Erythroblast (primary cell): Measurements from ENCODE around the gene SMCHD1.
"Not testable (repeated sequence)": the region's sequence is repeated elsewhere in the genome, so short reads cannot be mapped to it uniquely, and the experiment has no call there.

ENCODE experiments used
- DNase-seq, 2 experiments: peaks; one replicate each; lab custom pipeline; 2025; lab: John Stamatoyannopoulos, UW
- GATA1 ChIP-seq: IDR thresholded peaks from 2 replicates; pipeline ENCODE4 v1.6.1; 2011; ENCODE audit warnings: low read depth, mild to moderate bottlenecking, control low read depth, low read length, moderate library complexity
- POLR2A ChIP-seq: IDR thresholded peaks from 2 replicates; pipeline ENCODE4 v1.6.1; 2011; ENCODE audit warnings: mild to moderate bottlenecking, low read length

SMCHD1 gene

DNA sequence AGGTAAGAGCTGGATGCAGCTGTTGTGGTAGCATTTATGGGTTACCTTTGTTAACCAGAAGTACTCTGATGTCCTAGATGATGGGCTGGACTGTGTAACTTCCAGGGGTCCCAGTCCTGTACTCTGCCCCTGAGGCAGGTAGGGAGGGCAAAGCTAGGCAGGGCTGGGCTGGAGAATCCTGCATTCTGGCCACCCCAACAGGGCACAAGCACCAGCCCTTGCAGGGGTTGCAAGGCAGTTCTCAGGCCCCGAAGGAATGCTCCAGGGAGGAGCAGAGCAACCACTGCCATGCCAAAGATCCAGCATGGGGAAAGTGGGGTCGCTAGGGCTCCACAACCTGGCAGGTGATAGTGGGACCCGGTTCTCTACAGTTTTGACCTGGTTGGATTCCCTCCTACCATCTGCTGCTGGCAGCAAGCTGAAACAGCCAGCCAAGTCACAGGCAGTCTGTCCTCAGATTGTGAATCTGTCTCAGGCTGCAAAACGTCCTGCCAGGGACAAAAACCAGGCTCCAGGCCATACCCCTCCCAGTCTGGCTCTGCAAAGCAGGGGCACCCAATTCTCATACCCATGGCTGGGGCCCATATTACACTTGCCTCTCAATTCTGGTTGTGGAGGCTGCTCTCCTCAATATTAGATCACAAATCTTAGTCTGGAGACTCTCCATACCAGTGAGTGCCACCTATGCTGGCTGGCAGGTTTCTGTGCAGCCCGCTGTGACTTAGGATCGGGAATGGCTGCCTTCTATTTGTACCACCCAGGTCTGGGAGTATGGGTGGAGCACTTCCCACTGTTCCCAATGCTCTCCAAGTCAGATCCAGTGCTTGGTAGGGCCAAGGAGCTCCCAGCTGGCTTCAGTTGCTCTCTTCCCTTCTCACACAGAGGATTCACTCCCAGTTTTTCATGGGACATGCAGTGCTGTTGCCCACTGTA lies 61.1 kb downstream of the SMCHD1 start:
- TF ChIP-seq GATA1: no peak
- DNase-seq: no peak

DNA sequence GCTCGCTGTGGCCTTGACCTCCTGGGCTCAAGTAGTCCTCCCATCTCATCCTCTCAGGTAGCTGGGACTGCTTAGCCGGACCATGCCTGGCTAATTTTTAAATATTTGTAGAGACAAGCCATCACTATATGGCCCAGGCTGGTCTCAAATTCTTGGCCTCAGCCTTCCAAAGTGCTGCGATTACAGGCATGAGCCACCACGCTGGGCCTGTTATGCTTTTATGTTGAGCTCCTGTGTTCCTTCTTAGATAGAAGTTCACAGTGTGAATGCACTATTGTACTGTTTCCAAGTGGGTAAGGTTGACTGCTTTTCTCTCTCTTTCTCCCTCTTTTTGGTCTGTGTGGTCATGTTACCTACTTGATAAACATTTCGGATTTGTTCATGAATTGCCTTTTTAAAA lies 61.9 kb downstream of the SMCHD1 start:
- no peak for DNase-seq
- TF ChIP-seq GATA1: no peak
- no peak for TF ChIP-seq POLR2A

DNA sequence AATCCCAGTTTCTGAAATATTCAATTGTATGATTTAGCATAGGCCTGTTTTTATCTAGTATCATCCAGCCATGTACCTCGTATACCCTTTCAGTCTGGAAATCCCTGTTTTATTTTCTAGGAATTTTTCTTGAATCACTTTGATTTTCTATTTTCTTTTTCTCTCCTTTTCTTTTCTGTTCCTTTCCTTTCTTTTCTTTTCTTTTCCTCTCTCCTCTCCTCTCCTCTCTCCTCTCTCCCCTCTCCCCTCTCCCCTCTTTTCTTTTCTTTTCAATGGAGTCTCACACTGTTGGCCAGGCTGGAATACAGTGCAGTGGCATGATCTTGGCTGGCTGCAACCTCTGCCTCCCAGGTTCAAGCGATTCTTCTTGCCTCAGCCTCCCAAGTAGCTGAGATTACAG lies 63.5 kb downstream of the SMCHD1 start:
- DNase-seq: no peak
- no peak for TF ChIP-seq GATA1
- no peak for TF ChIP-seq POLR2A

DNA sequence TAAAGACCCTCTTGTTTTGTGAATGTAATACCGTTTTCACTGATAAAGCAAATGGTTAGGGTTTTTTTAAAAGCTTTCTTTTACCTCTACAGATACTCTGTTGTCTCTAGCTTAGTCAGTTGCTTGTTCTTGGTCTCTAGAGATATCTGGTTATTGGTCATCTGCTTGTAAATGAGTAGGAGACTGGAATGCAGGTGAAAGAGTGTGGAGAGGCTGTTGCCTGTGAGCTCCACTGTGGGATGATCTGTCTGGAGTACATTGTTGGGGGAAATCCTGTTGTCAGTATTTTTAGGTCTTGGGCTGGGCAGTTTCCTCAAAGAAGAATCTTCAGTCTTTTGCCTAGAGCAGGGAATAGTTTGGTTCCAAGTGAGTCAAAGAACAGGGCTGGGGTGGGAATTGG lies 67.7 kb downstream of the SMCHD1 start:
- no peak for DNase-seq
- TF ChIP-seq POLR2A (no peak), GATA1 (no peak)

DNA sequence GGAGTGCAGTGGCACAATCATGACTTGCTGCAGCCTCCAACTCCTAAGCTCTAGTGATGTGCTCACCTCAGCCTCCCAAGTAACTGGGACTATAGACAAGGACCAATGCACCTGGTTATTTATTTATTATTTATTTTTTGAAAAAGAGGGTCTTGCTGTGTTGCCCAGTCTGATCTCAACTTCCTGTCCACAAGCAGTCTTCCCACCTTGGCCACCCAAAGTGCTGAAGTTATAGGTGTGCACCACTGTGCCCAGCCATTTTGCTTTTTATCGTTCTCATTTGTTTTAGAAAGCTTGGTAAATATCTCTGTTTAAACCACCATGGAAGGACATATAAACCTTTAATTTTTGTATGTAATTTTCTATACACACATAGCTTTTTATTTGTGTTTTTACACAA lies 74.2 kb downstream of the SMCHD1 start:
- no peak for DNase-seq
- no peak for TF ChIP-seq POLR2A
- no peak for TF ChIP-seq GATA1

DNA sequence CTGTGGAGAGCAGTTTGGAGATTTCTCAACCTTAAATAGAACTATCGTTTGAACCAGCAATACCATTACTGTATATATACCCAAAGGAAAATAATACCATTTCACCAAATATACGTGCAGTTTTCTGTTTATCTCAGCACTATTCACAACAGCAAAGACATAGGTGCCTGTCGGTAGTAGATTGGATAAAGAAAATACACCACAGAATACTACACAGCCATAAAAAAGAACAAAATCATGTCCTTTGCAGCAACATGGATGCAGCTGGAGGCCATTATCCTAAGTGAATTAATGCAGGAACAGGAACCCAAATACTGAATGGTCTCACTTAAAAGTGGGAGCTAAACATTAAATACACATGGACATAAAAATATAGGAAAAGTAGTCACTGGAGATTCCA lies 81.3 kb downstream of the SMCHD1 start:
- TF ChIP-seq POLR2A: no peak
- TF ChIP-seq GATA1: no peak
- DNase-seq: no peak

DNA sequence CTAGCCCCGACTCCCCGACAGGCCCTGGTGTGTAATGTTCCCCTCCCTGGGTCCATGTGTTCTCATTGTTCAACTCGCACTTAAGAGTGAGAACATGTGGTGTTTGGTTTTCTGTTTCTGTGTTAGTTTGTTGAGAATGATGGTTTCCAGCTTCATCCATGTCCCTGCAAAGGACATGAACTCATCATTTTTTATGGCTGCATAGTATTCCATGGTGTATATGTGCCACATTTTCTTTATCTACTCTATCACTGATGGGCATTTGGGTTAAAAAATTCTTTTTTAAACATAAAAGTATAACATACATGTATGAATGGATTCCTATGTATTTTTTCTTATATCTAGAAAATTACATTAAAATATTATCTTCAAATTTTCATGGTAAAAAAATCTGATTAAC lies 84.6 kb downstream of the SMCHD1 start:
- not testable (repeated sequence) for DNase-seq

DNA sequence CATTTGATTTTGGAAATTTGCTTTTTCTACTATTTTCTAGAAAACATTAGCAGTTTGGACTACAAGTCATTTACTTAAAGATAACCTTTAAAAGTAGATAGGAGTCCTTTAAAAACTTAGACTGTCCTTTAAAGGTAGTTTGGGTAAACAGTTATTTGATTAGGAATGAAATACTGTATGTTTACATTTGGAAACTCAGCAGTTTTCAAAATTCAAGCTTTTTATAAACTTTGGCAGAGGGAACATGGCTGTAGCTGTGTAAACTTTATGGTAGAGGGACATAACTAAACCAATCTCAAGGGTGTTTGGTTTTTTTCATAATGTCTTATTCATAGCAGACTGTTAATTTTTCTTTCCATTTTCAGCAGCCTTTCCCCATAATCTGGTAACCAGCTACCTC lies 90.7 kb downstream of the SMCHD1 start:
- TF ChIP-seq GATA1 (no peak), POLR2A (no peak)
- DNase-seq: no peak

DNA sequence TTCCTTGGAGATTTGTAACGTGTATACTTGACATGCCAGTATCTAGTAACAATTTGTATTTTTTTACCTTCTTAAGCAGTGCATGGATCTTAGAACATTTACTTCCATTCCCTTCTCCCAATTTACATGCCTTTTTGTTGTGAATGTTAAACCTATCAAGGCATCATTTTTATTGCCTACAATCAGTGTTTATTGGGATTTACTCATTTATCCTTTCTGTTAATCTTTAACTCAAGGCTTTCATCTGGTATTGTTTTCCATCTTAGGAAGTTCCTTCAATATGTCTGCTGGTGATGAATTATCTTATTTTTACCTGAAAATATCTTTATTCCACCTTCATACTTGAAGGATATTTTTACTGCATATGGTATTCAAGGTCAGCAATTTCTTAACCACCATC lies 102.8 kb downstream of the SMCHD1 start:
- DNase-seq: no peak
- no peak for TF ChIP-seq GATA1
- TF ChIP-seq POLR2A: no peak

DNA sequence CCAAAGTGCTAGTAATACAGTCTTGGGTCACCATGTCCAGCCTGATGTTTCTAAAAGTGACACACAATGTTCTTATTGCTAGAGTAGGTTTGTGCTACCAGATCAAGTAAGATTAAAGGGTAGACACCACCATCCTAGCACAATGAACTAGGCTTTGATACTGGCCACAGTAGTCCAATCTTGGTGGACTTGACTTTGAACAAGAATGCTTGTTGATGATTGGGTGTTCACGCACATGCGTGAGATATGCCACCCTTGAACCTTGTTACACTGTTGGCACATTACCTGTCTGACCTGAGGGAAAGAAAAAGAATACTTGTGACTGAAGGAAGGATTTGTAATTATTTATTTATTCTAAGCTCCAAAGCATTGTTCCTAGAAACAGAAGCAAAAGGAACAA lies 119.1 kb downstream of the SMCHD1 start:
- DNase-seq: no peak
- TF ChIP-seq POLR2A: no peak
- TF ChIP-seq GATA1: no peak

DNA sequence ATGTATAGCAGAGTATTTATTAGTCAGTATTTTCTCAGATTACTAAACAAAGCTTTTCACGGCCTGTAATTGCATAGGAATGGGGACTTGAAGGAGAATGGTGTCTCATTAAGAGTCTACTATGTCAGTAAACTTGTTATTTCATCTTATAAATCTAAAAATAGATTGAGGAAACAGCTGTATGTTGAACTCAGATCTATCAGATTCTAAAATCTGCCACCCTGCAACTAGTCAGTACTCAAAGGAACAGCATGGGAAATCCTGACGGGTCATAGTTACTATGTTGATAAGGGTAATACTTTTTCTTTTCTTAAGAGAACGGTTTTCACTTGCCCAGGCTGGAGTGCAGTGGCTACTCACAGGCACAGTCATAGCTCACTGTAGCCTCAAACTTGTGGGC lies 121.1 kb downstream of the SMCHD1 start:
- TF ChIP-seq GATA1 (no peak), POLR2A (no peak)
- no peak for DNase-seq

DNA sequence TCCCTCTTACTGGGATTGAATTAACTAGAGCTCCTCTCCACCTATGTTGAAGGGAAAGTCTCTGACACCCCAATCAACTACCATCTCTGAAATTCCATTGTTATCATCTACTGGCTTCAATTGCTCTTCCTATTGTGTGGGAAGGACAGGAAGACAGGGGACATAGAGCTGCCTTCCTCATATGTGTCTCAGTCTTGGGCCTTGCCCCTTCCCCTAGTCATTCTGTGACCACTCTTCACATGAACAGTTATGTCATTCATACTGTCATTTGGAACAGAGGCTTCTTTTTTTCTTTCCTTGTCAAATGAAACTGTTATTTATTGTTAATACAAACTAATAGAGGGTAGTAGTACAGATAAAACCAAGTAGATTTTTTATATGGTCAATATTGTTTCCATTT lies 121.7 kb downstream of the SMCHD1 start:
- TF ChIP-seq POLR2A (no peak), GATA1 (no peak)
- DNase-seq: no peak

DNA sequence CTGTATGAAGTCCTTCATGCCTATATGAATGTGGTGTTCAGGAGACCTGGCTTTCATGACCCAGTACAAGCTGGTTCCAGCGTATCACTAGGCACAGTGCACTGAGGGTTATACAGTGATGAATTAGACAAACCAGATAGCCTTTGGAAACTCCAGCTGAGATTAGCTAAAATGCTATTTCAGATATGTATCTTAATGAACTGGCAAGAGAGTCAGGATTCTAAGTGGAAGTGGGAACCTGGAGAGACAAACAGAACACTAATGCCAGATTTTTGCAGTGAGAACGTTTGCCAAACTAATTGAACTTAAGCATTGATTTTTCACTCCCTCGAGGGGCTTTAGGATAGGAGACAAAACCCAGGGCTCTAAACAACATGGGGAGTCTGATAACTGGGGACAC lies 125.2 kb downstream of the SMCHD1 start:
- TF ChIP-seq GATA1: no peak
- TF ChIP-seq POLR2A: no peak
- DNase-seq: no peak

DNA sequence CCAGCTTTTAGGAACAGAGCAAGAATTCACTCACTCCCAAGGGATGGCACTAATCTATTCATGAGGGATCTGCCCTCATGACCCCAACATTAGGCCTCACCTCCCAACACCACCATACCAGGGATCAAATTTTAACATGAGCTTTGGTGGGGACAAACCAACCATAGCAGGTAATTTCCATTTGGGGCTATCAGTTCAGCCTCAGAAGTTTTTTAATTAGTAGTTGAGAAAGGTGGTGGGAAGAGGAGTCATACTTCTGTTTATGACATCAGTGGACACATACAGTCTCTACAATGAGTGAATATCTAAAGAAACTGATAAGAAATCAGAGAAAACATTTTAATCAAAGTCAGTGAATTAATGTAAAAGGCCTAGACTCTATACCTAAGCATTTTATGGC lies 131.7 kb downstream of the SMCHD1 start:
- no peak for DNase-seq
- TF ChIP-seq GATA1 (no peak), POLR2A (no peak)

DNA sequence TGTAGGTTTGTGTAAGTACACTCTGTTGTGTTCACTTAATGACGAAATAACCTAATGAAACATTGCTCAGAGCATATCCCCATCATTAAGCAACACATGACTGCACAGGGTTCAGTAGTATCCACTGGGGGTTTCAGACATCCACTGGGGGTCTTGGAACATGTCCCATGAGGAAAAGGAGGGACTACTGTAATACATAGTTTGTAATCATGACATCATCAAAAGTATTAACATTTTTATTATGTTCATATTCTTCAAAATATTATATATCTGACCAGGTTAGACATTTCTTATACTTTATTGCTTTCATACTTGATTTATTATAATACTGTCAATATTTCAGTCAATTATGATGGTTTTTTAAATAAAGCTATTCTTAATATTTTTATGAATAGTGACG lies 136.9 kb downstream of the SMCHD1 start:
- TF ChIP-seq GATA1: no peak
- no peak for TF ChIP-seq POLR2A
- no peak for DNase-seq

DNA sequence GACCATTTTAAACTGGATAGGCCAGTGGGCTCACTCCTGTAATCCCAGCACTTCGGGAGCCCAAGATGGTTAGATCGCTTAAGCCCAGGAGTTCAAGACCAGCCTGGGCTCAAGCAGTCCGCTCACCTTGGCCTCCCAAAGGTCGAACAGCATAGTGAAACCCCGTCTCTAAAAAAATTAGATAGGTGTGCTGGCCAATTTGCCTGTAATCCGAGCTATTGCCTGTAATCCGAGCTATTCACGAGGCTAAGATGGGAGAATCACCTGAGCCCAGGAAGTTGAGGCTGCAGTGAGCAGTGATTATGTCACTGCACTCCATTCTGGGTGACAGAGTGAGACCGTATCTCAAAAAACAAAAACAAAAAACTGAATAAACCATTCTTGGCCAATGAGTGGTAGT lies 138.6 kb downstream of the SMCHD1 start:
- TF ChIP-seq POLR2A: no peak
- TF ChIP-seq GATA1: no peak
- no peak for DNase-seq
